ENCODE results near the gene REEP2.

Gene REEP2

DNA sequence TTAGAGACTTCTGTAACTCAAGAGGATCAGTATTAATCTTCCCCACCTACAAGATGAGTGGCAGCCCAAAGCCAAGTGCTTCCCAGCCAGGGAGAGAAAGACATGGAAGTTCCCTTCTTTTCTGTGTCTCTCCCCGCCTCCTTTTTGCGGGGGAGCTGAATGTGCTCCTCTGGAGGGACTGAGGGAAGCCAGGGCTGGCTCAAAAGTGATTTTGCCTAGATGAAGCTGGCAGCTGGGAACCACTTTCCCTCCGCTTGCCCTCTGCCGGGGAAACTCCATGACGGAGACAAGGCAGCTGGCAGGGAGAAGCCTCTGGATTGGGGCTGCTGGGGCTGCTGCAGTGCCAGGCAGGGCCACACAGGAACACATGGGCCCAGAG is 50.8 kb downstream of the REEP2 start:
- Histone ChIP-seq H3K9me3 (ENCODE audit: severe bottlenecking) (no peaks in the 10 kb centered on the region), H3K36me3 (ENCODE audit: low read depth) (no peaks in the 10 kb centered on the region), H3K4me3 (ENCODE audit: severe bottlenecking) (no peak overlapping the region), H3K27ac (ENCODE audit: poor library complexity, severe bottlenecking) (no peak overlapping the region), H3K4me1 (ENCODE audit: insufficient read depth, poor library complexity, severe bottlenecking) (peaks cover 24% of the 10 kb centered on the region), H3K27me3 (ENCODE audit: insufficient read depth, poor library complexity, severe bottlenecking) (no peaks in the 10 kb centered on the region)
- TF ChIP-seq, protein P1, sequence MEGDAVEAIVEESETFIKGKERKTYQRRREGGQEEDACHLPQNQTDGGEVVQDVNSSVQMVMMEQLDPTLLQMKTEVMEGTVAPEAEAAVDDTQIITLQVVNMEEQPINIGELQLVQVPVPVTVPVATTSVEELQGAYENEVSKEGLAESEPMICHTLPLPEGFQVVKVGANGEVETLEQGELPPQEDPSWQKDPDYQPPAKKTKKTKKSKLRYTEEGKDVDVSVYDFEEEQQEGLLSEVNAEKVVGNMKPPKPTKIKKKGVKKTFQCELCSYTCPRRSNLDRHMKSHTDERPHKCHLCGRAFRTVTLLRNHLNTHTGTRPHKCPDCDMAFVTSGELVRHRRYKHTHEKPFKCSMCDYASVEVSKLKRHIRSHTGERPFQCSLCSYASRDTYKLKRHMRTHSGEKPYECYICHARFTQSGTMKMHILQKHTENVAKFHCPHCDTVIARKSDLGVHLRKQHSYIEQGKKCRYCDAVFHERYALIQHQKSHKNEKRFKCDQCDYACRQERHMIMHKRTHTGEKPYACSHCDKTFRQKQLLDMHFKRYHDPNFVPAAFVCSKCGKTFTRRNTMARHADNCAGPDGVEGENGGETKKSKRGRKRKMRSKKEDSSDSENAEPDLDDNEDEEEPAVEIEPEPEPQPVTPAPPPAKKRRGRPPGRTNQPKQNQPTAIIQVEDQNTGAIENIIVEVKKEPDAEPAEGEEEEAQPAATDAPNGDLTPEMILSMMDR (IDR thresholded peaks at IDR 0.05; ENCODE audit: poor library complexity, severe bottlenecking) = no peak
- DNase-seq (ENCODE audit: low spot score) (no peak), ATAC-seq (ENCODE audit: low read depth) (no peak)

DNA sequence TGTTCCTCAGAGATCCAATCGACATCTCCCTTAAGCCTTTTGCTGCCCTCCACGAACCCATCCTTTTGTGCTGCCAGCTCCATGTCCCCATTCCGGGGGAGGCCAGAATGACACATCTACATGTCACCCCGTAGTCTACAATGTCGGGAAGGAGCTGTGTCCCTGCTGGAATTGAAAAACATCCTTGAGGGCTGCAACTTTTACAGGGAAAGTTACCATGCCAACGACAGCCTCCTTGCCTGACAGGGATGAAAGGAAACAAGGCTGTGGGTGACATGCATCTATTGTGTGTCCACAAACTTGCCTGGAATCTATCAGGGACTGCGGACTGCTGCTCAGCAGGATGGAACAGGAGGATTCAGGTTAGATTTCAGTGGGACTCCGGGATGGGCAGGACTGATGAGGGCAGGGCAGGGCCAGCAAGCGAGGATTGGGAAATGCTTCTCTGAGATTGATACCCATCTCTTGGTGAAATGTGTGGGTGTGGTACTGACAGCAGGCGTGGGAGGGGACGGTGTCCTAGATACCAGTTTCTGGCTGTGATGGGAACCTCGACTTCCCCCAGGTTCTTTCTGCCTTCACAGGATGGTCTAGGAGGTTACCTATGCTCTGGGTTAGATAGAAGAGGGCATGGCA is 51.9 kb downstream of the REEP2 start:
- Histone ChIP-seq H3K36me3 (ENCODE audit: low read depth) (no peaks in the 10 kb centered on the region), H3K4me3 (ENCODE audit: severe bottlenecking) (no peak overlapping the region), H3K4me1 (ENCODE audit: insufficient read depth, poor library complexity, severe bottlenecking) (peaks cover 24% of the 10 kb centered on the region), H3K27me3 (ENCODE audit: insufficient read depth, poor library complexity, severe bottlenecking) (no peaks in the 10 kb centered on the region), H3K27ac (ENCODE audit: poor library complexity, severe bottlenecking) (no peak overlapping the region), H3K9me3 (ENCODE audit: severe bottlenecking) (no peaks in the 10 kb centered on the region)
- TF ChIP-seq, protein P1 (IDR thresholded peaks at IDR 0.05; ENCODE audit: poor library complexity, severe bottlenecking) = no peak
- DNase-seq (ENCODE audit: low spot score) = no peak
- ATAC-seq (ENCODE audit: low read depth) = no peak

DNA sequence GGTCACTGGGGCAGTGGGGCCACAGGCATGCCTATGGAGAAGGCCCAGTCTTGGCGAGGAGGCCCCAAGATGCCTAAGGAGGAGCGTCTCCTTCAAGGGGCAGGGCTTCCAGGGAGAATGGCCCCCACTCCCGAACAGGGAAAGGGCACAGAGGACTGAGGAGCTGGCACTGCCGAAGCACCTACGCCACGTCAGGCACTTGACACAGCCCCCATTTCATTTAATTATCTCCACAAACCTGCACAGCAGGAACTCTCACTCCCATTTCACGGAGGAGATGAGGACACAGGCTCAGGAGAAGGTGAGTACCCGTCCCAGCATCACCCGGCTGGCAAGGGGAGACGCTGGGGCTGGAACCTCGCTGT is 52.4 kb downstream of the REEP2 start:
- Histone ChIP-seq H3K4me3 (ENCODE audit: severe bottlenecking) (peak overlapping the region; percentile 40), H3K9me3 (ENCODE audit: severe bottlenecking) (no peaks in the 10 kb centered on the region), H3K36me3 (ENCODE audit: low read depth) (no peaks in the 10 kb centered on the region), H3K27me3 (ENCODE audit: insufficient read depth, poor library complexity, severe bottlenecking) (no peaks in the 10 kb centered on the region), H3K27ac (ENCODE audit: poor library complexity, severe bottlenecking) (no peak overlapping the region), H3K4me1 (ENCODE audit: insufficient read depth, poor library complexity, severe bottlenecking) (peaks cover 24% of the 10 kb centered on the region)
- no peak for ATAC-seq (ENCODE audit: low read depth)
- no peak for DNase-seq (ENCODE audit: low spot score)
- TF ChIP-seq, protein P1 (IDR thresholded peaks at IDR 0.05; ENCODE audit: poor library complexity, severe bottlenecking) = no peak

DNA sequence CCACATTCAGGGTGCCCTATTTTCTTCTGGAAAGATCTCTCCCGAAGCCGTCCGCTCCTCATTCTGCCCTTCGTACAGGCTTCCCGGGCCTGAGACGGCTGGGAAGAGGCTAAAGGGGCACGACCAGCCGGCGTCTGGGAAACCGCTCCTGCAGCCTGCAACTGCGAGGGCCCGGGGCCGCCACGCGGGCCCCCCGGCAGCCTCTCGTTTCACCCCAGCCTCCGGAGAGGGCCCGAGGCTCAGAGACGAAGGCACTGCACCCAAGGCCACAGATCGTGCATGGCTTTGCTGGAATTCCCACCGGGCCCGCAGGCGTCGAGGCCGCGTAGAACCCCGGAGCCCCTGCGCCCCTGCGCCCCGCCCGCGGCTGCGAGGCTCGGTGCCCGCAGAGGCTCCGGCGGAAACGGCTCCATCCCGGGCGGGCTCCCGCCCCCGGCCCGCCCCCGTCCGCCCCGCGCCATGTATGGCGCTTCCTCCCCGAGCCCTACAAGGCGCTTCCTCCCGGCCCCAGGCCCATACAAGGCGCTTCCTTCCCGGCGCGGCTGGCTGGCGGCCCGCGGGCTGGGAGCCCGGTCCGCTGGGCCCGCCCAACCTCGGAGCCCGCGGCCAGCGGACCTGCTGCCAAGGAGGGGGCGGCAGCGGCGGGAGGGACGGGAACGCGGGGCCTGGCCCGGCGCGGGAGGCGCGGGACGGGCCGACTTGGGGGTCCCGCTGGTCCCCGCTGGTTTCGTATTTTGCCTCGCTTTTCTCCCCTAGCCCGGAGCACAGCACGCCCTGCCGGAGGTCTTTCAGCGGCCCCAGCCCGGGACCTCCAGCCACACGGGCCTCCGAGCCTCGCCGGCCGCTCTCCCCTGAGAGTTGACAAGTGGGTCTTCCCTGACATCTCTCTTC is 53.1 kb downstream of the REEP2 start:
- Histone ChIP-seq H3K4me1 (ENCODE audit: insufficient read depth, poor library complexity, severe bottlenecking) (peaks cover 24% of the 10 kb centered on the region), H3K36me3 (ENCODE audit: low read depth) (no peaks in the 10 kb centered on the region), H3K27ac (ENCODE audit: poor library complexity, severe bottlenecking) (peak overlapping the region; percentile 4), H3K4me3 (ENCODE audit: severe bottlenecking) (peak overlapping the region; percentile 40), H3K27me3 (ENCODE audit: insufficient read depth, poor library complexity, severe bottlenecking) (no peaks in the 10 kb centered on the region), H3K9me3 (ENCODE audit: severe bottlenecking) (no peaks in the 10 kb centered on the region)
- TF ChIP-seq, protein P1 (IDR thresholded peaks at IDR 0.05; ENCODE audit: poor library complexity, severe bottlenecking) = no peak
- peak; percentile 92 for ATAC-seq (ENCODE audit: low read depth)
- DNase-seq (ENCODE audit: low spot score) = peak; percentile 93
